Measurements from ENCODE around the gene FANCM. TPM values are rescaled to one million over a fixed set of nuclear protein-coding genes. Genes with fewer than 3 reads are reported as not detected.

FANCM gene
- total and polyA plus RNA-seq, 2 experiments from 2014 or later = 19.6 to 21.1 TPM

- H3K9me2 ChIP-seq (ENCODE audit: insufficient read depth) = no peaks in the 10 kb centered on the region
- peaks cover 47% of the 10 kb centered on the region for H3K36me3 ChIP-seq (ENCODE audit: insufficient read depth)
- Mint-ChIP-seq H3K4me3 (no peak overlapping the region), H3K27ac (no peak overlapping the region), H3K4me1 (no peaks in the 10 kb centered on the region), H3K27me3 (ENCODE audit: insufficient read depth, low read depth, poor library complexity) (no peaks in the 10 kb centered on the region), H3K9me3 (no peaks in the 10 kb centered on the region), H3K36me3 (ENCODE audit: low read depth) (peaks cover 74% of the 10 kb centered on the region)
- H4K20me1 ChIP-seq (replicated peaks; ENCODE audit: insufficient read depth) = peaks cover 24% of the 10 kb centered on the region
- peaks cover 10% of the 10 kb centered on the region; the same call in 1 of the 2 replicates for H3K79me2 ChIP-seq (replicated peaks; ENCODE audit: insufficient read depth)
- TF ChIP-seq CREB1 (CRISPR knock-in tag; IDR thresholded peaks at IDR 0.05; ENCODE audit: low read depth) = no peak
- no peak for TF ChIP-seq JUNB (IDR thresholded peaks at IDR 0.05; ENCODE audit: unreplicated experiment)
- no peak for TF ChIP-seq ZNF462 (CRISPR knock-in tag; IDR thresholded peaks at IDR 0.05)
- no peak for TF ChIP-seq ZNF331 (CRISPR knock-in tag; IDR thresholded peaks at IDR 0.05; ENCODE audit: low read depth)
- TF ChIP-seq EZH2phosphoT487 (IDR thresholded peaks at IDR 0.05; ENCODE audit: unreplicated experiment) = no peak
- no peak for TF ChIP-seq EZH2 (IDR thresholded peaks at IDR 0.05; ENCODE audit: low read depth, unreplicated experiment)
- no peak for TF ChIP-seq POLR2AphosphoS5 (IDR thresholded peaks at IDR 0.05; ENCODE audit: low read depth)
- TF ChIP-seq STAT1 (IDR thresholded peaks at IDR 0.05; ENCODE audit: unreplicated experiment) = no peak
- TF ChIP-seq ZNF114 (CRISPR knock-in tag; IDR thresholded peaks at IDR 0.05) = no peak
- TF ChIP-seq ETS1 (IDR thresholded peaks at IDR 0.05) = no peak
- TF ChIP-seq CTCF (conservative IDR thresholded peaks at IDR 0.05; ENCODE audit: low read depth in 2 of 2) = no peak
- no peak for TF ChIP-seq REST (IDR thresholded peaks at IDR 0.05; ENCODE audit: unreplicated experiment)
- no peak for TF ChIP-seq NANOG (IDR thresholded peaks at IDR 0.05; ENCODE audit: borderline replicate concordance)
- no peak for ATAC-seq
- no peak overlapping the region for H3K4me3 ChIP-seq
- no peak for DNase-seq (ENCODE audit: low spot score)
- no peak overlapping the region for H3K27ac ChIP-seq (ENCODE audit: low read depth)
- no peaks in the 10 kb centered on the region for H3F3A ChIP-seq (replicated peaks; ENCODE audit: low read depth)
- H3K27me3 ChIP-seq (ENCODE audit: insufficient read depth) = no peaks in the 10 kb centered on the region
- H3K4me2 ChIP-seq = no peak overlapping the region
- H2AFZ ChIP-seq = no peak overlapping the region
- no peaks in the 10 kb centered on the region for H3K4me1 ChIP-seq (ENCODE audit: insufficient read depth)
Observed at GRCh38 chr14:45123271-45123670, 12.5 kb upstream of the FANCM start.

Measured in GM23338 (cell line).